K562 (cell line): ENCODE results near the gene CRYBG2. TPM values are rescaled to one million over a fixed set of nuclear protein-coding genes. Genes with fewer than 3 reads are reported as not detected.

Experiments used
- CEBPB ChIP-seq: fragments of 450-650 bp; IDR thresholded peaks from 2 replicates; pipeline ENCODE4 v1.6.1; 2016; ENCODE audit warnings: missing genetic modification characterization, missing compliant biosample characterization
- CHD7 ChIP-seq: fragments of 200-600 bp; sonication (generic); IDR thresholded peaks from one replicate; pipeline ENCODE4 v1.6.1; 2012; ENCODE audit warnings: mild to moderate bottlenecking, low read depth, low read length, inconsistent platforms
- E2F3 ChIP-seq: fragments of 250-450 bp; sonication (Bioruptor Pico); IDR thresholded peaks from 2 replicates; pipeline ENCODE4 v1.4.0; 2020; ENCODE audit warnings: mild to moderate bottlenecking
- HDAC2 ChIP-seq: fragments of 450-650 bp; IDR thresholded peaks from 2 replicates; pipeline ENCODE4 v1.6.1; 2016; ENCODE audit warnings: mild to moderate bottlenecking
- IRF1 ChIP-seq: sonication (generic); formaldehyde crosslinking; IDR thresholded peaks from 2 replicates; pipeline ENCODE4 v1.8.0; 2022; ENCODE audit warnings: missing genetic modification reagents, mild to moderate bottlenecking, borderline replicate concordance
- NR2C2 ChIP-seq, 2 experiments: fragments of 200-800 bp in 1 of 2; sonication (Bioruptor generic) in 1 of 2; sonication (generic) in 1 of 2; formaldehyde crosslinking in 1 of 2; IDR thresholded peaks; 2 replicates each; pipeline versions ENCODE4 v1.6.1 to v1.8.0; 2016 to 2022; ENCODE audit warnings: mild to moderate bottlenecking in 1 of 2, missing compliant biosample characterization in 1 of 2, missing genetic modification characterization in 1 of 2, missing genetic modification reagents in 1 of 2
- OTX1 ChIP-seq: fragments of 450-650 bp; formaldehyde crosslinking; IDR thresholded peaks from 2 replicates; pipeline ENCODE4 v1.4.0; 2022; ENCODE audit warnings: mild to moderate bottlenecking
- SPI1 ChIP-seq: IDR thresholded peaks from 2 replicates; pipeline ENCODE4 v1.6.1; 2011; ENCODE audit warnings: low read depth, low read length, control low read depth, borderline replicate concordance
- SRSF9 ChIP-seq: fragments of 200-400 bp; formaldehyde crosslinking; IDR thresholded peaks from 2 replicates; pipeline ENCODE4 v1.6.1; 2017; ENCODE audit warnings: low read depth, low read length, borderline replicate concordance
- YY1 ChIP-seq, 3 experiments: IDR thresholded peaks; 2 replicates each; pipeline ENCODE4 v1.6.1; 2011; ENCODE audit warnings: low read length in 2 of 3, mild to moderate bottlenecking in 2 of 3, moderate library complexity in 2 of 3, borderline replicate concordance in 1 of 3, control low read depth in 1 of 3, low read depth in 1 of 3; ENCODE audit not compliant: insufficient read depth in 3 of 3, insufficient replicate concordance in 2 of 3, control insufficient read depth in 1 of 3, insufficient read length in 1 of 3; ENCODE audit errors: extremely low read depth in 1 of 3
- ZBTB9 ChIP-seq: fragments of 450-650 bp; formaldehyde crosslinking; IDR thresholded peaks from 2 replicates; pipeline ENCODE4 v1.4.0; 2020; ENCODE audit warnings: mild to moderate bottlenecking, moderate library complexity
- polyA plus RNA-seq, 8 experiments: library from polyadenylated mRNA; depleted of rRNA in 4 of 8; stranded (reverse) in 5 of 8; unstranded in 3 of 8; fragments of >200 nt; fragmentation: Nextera tagmentation in 2 of 8; fragmentation: Illumina TruSeq in 1 of 8; extraction: Ambion mirVana in 2 of 8; extraction: Trizol in 1 of 8; gene quantifications; 2 replicates each; pipeline versions ENCODE4 v1.2.1 to v1.2.3, GENCODE V29; 2011 to 2014; ENCODE audit warnings: inconsistent platforms in 1 of 8, missing spikeins in 1 of 8
- total RNA-seq, 7 experiments: library from RNA; depleted of rRNA in 6 of 7; stranded (reverse); fragments of >200 nt in 6 of 7; fragmentation: Illumina TruSeq in 2 of 7; extraction: Trizol in 2 of 7; gene quantifications; 2 replicates each; pipeline versions ENCODE4 v1.2.1 to v1.2.3, GENCODE V29; 2011 to 2021; ENCODE audit warnings: low replicate concordance in 1 of 7

Gene CRYBG2
- total and polyA plus RNA-seq, 9 of the 15 experiments (the other 6 are each of a cell fraction or from before 2014, with no cell fraction given) = 0.39 to 8.5 (median 3.7) TPM

DNA sequence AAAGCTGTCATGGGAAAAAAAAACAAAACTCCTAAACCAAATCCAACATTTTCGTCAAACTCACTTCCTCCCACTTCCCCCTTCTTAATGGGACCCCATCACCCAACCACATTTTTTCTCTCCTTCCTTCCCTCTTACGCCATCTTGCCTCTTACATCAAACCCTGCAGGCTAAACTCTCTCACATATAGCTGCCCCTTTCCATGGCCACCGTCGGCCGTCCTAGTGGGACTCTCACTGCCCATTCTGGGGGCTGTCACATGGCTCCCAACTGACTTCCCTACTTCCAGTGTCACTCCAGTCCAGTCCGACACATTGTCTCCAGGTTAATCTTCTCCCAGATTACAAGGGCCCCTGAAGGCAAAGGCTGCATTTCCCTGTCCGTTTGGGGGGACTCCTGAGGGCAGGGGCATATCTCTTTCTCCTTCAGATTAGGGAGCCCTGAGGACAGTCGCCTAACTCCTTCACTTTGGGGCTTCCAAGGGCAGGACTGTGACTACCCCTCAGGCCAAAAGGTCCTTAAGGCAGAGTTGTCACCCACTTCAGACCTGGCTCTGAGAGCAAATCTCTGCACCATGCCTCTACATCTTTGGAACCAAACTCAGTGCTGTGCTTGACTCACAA is 48.2 kb downstream of the CRYBG2 start (continued):
- TF ChIP-seq CHD7 (no peak), YY1 (IDR thresholded peaks at IDR 0.05; ENCODE audit: borderline replicate concordance in 1 of 3, control insufficient read depth in 1 of 3, extremely low read depth in 1 of 3, insufficient read depth in 3 of 3, insufficient read length in 1 of 3, insufficient replicate concordance in 2 of 3, low read depth in 1 of 3, low read length in 2 of 3) (peak in 2 of 3 experiments; percentile 37 to 54), IRF1 (no peak), ZBTB9 (no peak), SPI1 (0 out of 2 replicates have a peak, but pooled peaks have one; percentile 41), CEBPB (tag) (0 out of 2 replicates have a peak, but pooled peaks have one; percentile 10), OTX1 (CRISPR knock-in tag) (0 out of 2 replicates have a peak, but pooled peaks have one; percentile 52), SRSF9 (no peak), NR2C2 (CRISPR knock-in tag; IDR thresholded peaks at IDR 0.05) (peak; percentile 54; the same call in 1 of the 2 replicates), NR2C2 (tag; IDR thresholded peaks at IDR 0.05) (no peak), E2F3 (no peak), HDAC2 (no peak)
